ENCODE results near the gene CHRNE. TPM values are rescaled to one million over a fixed set of nuclear protein-coding genes. Genes with fewer than 3 reads are reported as not detected.
"Not testable (repeated sequence)": the region's sequence is repeated elsewhere in the genome, so short reads cannot be mapped to it uniquely, and the experiment has no call there.

Gene CHRNE
- polyA plus RNA-seq, 3 donors: 1.0 to 1.4 (median 1.1) TPM

DNA sequence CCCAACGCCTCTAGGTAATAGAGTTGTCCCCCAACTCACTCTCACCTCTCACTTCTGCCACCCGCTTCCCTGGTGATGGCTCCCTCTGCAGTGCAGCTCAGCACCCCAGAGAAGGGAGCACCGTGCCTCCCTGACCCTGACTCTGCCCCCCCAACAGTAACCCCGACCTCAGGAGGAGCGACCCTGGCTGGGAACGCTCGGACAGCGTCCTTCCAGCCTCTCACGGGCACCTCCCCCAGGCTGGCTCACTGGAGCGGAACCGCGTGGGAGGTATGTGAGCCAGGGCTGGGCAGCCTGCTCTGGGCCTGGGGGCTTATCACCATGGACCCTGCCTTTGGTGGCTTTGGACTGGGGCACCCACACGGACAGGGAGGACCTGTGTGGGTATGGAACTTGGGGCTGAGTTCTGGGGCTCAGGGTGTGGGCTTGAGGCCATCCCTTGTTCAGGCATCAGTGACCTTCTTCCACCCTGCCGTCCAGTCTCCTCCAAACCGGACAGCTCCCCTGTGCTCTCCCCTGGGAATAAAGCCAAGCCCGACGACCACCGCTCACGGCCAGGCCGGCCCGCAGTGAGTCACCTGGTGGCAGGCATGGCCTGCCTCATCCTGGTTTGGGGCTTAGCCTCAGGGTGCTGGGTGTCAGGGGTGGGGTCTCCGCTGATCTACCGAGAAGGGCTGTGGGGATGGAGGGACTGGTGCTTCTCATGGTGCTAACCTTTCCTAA, 10.2 kb downstream of the CHRNE start:
- no peak for DNase-seq (ENCODE audit: low read depth in 3 of 3, low spot score in 2 of 3)

DNA sequence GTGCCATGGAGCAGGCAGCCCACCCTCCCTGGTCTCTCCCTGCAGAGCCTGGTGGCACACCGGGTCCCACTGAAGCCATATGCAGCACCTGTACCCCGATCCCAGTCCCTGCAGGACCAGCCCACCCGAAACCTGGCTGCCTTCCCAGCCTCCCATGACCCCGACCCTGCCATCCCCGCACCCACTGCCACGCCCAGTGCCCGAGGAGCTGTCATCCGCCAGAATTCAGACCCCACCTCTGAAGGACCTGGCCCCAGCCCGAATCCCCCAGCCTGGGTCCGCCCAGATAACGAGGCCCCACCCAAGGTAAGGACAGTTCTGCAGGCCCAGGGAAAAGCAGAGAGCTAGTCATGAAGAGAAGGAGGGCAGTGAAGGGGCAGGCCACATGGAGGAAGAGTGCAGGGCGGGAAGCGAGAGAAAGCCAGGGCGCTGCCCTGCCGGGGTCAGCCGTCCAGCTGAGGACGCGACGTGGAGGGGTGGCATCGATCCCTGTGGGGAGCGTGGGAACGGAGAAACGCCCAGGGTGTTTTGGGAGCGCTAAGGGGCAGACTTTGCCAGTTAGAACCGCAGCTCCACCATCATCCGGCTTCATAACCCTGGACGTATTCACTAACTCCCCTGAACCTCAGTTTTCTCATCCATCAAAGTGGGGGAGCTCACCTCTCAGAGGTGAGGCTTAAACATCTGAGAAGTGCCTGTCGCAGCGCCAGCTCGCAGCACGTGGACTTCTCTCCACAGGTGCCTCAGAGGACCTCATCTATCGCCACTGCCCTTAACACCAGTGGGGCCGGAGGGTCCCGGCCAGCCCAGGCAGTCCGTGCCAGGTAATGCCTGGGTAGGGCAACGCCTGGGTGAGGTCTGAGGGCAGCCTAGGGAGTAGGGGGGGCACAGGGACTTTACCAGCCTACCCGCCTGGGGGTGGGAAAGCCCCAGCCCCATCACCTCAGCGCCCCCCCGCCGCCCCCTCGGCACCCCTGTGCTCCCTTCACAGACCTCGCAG, 11.2 kb downstream of the CHRNE start:
- DNase-seq (ENCODE audit: low read depth in 3 of 3, low spot score in 2 of 3): no peak

DNA sequence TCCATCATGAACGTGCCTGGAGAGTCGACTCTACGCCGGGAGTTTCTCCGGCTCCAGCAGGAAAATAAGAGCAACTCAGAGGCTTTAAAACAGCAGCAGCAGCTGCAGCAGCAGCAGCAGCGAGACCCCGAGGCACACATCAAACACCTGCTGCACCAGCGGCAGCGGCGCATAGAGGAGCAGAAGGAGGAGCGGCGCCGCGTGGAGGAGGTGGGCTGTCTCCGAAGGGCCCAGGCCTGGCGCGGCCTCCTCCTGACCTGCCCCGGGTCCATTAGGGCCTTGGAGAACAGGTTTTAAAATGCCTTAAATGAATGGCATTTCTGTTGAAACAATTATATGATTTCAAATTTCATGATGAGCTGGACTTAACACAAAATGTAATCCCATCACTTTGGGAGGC, 15.3 kb downstream of the CHRNE start:
- no peak for DNase-seq (ENCODE audit: low read depth in 3 of 3, low spot score in 2 of 3)

DNA sequence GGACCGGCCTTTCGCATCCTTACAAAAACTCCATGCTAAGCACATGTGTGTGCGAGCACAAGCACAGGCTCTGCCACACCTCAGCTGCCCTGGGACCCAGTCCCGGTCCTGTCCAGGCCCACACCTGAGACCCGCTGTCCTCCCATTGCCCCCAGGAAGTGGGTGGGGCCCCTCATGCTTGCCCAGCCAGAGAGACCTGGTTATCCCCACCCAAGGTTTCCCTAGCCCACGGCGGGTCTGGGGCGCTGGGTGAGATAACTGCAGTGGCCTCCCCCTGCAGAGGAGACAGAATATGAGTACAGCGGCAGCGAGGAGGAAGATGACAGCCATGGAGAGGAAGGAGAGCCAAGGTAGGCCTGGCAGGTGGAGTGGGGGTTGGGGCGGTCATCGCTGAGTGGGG, 16.1 kb downstream of the CHRNE start:
- no peak for DNase-seq (ENCODE audit: low read depth in 3 of 3, low spot score in 2 of 3)

DNA sequence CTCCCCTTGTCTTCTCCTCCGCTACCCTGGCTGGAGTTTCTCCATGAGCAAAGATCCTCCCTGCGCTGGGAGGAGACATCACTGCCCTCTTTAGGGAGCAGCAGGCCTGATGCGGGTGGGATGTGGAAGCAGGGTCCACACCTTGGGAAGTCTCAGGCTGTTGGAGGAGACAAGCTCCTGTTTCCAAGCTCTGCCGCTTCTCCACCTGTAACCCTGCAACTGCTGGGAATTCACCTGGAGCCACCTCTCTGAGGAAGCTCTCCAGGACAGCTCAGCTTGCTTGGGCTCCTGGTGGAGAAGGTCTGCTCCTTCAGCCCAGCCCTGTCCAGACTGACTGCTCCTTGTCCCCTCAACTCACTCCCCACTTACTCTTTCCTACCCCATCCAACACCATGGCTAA, 18.4 kb downstream of the CHRNE start:
- DNase-seq (ENCODE audit: low read depth in 3 of 3, low spot score in 2 of 3): no peak

DNA sequence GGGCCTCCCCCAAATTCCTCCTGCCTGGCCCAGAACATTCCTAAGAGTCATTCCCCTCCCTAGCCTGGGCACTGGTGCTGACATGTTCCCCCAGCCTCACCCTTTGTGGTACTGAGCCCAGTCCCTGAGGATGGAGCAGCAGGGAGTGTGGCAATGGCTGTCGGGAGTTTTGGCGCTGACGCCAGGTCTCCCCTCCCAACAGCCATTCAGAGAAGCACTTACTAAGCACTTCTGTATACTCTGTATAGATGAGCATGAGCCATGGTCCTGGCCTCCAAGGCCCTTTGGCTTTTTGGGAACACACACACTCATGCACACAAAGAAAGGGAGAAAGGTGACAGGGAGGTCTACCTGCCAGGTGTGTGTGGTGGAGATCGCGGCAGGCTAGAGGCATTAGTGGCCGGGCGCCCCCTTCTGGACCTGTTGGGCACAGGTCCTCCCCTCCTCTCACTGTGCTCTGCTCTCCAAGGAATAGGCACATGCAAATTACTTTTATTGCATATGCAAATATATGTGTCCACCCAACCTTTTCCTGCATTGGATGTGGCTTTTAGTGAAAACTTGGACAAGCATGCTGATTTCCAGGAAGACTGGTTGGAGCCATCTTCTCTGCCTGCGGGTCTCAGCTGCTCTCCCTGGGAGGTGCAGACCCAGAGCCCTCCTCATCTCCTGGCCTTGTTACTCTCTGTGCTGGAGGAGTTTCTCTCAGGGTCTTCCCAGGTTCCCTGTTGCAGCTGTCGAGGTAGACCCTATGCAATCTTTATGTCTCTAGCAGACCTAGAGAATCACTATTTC, 20.9 kb downstream of the CHRNE start:
- no peak for DNase-seq (ENCODE audit: low read depth in 3 of 3, low spot score in 2 of 3)

DNA sequence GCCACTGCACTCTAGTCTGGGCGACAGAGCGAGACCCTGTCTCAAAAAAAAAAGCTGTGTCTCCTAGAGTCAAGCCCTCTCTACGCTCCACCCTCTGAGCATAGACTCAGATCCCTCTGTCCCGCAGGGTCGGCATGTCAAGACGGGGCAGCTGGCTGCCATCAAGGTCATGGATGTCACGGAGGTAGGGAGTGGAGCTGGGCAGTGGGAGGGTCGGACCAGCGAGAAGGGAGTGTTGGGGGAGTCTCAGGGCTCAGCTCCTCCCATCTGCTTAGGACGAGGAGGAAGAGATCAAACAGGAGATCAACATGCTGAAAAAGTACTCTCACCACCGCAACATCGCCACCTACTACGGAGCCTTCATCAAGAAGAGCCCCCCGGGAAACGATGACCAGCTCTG, 22.0 kb downstream of the CHRNE start:
- DNase-seq (ENCODE audit: low read depth in 3 of 3, low spot score in 2 of 3): no peak

DNA sequence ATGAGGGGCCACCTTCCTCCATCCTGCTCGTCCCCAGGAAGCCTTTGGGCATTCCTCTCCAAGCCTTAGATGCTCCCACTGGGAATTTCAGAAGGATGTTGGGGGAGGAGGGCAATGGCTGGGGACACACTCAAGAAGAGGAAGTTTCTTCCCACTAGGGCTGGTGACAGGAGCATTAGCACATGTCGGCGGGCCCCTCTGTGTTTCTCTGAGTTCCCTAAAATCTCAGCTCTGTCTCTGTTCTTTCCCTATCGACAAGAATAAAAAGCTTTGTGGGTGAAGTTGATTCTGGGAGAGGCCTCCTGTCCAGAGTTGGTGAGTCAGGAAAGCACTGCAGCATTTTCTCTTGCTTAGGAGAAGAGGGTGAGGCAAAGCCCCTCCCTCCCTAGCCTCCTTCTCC, 23.3 kb downstream of the CHRNE start:
- no peak for DNase-seq (ENCODE audit: low read depth in 3 of 3, low spot score in 2 of 3)

DNA sequence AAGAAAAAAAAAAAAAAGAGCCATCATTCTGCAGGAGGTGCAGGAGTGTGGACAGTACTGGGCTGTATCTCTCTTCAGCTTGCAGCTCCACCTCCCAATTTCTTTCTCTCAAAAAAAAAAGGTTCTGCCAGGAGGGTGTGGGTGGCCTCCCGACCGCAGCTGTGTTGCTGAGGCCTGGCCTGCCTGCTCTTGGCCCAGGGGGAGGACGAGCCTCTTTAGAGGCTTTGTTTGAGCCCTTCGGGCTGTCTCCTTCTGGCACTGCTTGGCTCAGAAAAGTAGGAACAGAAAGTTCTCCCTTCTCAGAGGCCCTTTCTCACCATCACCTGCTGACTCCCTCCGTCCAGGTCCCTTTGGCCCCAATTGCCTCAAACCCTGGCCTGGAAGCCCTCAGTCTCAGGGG, 25.8 kb downstream of the CHRNE start:
- DNase-seq (ENCODE audit: low read depth in 3 of 3, low spot score in 2 of 3): no peak

DNA sequence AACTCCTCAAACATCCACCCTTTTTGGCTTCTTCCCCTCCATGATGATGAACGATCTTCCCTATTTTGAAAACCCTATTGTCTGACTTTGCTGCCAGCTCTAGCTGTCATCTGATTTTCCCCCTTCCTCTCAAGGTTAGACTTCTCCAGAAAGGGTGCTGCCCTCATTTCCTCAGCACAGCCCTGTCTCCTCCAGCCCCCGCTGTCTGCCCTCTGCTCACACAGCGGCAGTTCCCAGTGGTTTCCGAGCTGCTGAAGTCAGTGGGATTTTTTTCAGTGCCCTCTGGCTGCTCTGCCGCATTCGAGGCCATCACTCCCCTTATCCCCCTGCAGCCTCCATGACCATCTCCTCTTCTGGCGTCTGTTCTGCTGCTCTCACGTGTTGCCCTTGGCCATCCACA, 30.1 kb downstream of the CHRNE start:
- no peak for DNase-seq (ENCODE audit: low read depth in 3 of 3, low spot score in 2 of 3)

DNA sequence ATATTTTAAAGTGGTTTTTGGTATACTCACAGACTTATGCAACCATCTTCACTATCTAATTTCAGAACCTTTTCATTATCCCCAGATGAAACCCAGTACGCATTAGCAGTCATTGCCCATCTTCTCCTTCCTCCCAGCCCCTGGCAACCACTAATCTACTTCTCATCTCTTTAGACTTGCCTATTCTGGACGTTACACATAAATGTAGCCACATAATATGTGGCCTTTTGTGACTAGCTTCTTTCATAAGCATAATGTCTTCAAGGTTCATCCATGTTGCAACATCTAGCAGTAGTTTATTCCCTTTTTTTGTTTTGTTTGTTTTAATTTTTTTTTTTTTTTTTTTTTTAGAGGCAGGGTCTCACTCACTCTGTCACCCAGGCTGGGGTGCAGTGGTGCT, 32.0 kb downstream of the CHRNE start:
- DNase-seq (ENCODE audit: low read depth in 3 of 3, low spot score in 2 of 3): no peak

DNA sequence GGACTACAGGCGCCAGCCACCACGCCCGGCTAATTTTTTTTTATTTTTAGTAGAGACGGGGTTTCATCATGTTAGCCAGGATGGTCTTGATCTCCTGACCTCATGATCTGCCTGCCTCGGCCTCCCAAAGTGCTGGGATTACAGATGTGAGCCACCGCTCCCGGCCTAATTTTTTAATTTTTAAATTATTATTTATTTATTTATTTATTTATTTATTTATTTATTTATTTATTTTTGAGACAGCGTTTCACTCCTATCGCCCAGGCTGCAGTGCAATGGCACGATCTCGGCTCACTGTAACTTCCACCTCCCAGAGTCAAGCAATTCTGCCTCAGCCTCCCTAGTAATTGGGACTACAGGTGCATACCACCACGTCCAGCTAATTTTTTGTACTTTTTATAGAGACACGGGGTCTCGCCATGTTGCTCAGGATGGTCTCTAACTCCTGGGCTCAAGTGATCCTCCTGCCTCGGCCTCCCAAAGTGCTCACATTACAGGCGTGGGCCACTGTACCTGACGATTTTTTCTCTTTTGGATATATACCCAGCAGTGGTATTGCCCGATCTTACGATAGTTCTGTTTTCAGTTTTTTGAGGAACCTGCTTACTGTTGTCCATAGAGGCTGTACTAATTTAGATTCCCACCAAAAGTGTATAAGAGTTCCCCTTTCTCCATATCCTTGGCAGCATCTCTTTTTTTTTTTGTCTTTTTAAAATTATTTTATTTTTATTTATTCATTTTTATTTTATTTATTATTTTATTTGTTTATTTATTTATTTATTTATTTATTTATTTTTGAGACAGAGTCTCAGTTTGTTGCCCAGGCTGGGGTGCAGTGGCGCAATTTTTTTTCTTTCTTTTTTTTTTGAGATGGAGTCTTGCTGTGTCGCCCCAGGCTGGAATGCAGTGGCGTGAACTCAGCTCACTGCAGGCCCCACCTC, 33.6 kb downstream of the CHRNE start:
- not testable (repeated sequence) for DNase-seq (ENCODE audit: low read depth in 3 of 3, low spot score in 2 of 3)

DNA sequence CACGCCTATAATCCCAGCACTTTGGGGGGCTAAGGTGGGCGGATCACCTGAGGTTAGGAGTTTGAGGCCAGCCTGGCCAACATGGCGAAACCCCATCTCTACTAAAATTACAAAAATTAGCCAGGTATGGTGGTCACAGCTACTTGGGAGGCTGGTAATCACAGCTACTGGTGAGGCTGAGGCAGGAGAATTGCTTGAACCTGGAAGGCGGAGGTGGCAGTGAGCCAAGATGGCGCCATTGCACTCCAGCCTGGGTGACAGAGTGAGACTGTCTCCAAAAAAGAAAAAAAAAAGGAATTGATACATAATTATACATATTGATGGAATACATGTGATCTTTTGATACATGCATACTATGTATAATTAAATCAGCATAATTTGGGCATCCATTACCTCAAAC, 35.4 kb downstream of the CHRNE start:
- not testable (repeated sequence) for DNase-seq (ENCODE audit: low read depth in 3 of 3, low spot score in 2 of 3)

DNA sequence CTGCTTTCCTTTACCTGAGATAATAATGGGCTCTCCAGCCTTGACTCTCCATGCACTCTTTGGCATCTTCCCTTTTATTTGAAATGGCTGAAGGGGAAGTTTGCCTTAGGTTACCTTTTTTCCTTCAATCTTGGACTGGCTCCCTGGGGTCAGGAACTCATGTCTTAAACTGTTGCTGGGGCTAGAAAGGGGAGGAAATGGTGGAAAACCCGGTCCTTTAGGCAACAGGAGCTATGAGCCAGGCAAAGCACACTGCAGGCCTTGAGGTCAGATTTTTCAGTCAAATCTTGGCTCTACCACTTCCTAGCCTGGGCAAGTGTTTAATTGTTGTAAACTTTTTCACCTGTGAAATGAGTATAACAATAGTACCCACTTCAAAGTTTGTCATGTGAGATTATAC, 39.6 kb downstream of the CHRNE start:
- DNase-seq (ENCODE audit: low read depth in 3 of 3, low spot score in 2 of 3): no peak

DNA sequence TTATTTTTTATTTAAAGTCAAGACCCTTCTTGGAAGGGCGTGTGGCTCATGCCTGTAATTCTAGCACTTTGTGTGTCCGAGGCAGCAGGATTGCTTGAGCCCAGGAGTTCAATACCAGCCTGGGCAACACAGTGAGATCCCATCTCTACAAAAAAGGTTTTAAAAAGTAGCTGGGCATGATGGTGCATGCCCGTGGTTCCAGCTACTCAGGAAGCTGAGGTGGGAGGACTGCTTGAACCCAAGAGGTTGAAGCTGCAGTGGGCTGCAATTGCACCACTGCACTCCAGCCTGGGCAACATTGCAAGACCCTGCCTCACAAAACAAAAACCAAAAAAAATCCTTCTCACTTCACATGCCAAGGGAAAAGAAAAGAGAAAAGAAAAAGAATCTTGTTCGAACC, 40.2 kb downstream of the CHRNE start:
- no peak for DNase-seq (ENCODE audit: low read depth in 3 of 3, low spot score in 2 of 3)

DNA sequence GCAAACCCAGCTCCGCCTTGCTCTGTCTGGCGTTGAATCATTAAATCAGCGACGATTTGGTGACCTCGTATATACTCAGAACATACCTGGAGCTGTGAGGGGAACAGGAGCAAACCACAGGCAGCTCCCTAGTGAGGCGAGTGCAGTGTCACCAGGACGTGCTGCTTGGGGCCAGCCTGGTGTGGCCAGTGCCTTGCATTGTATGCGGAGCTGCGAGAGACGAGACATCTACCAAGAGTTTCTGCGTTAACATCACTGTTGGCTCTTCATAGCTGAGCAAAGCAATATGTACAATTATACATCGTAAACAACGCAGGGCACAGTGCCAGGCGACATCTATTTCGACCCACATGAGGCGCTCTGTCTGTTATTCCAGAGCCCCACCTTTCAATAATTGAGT, 41.8 kb downstream of the CHRNE start:
- no peak for DNase-seq (ENCODE audit: low read depth in 3 of 3, low spot score in 2 of 3)

DNA sequence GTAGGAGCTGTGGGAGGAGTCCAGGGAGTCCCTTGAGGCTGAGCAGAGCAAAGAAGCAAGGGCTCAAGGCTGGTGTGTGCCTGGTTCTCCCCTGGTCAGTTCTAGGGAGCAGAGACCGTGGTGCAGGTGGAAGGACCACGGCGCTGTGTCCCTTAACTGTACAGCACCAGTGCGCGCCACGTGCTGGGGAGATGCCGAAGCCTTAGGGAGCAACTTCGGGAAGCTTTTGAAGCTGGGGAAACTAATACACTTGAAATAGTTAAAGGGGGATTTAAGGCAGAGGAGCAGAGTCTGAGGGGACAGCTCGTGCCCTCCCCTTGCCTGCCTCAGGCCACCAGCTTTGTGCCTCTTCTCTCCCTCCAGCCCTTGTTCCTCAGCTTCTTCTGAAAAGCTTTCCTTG, 42.2 kb downstream of the CHRNE start:
- DNase-seq (ENCODE audit: low read depth in 3 of 3, low spot score in 2 of 3): no peak

DNA sequence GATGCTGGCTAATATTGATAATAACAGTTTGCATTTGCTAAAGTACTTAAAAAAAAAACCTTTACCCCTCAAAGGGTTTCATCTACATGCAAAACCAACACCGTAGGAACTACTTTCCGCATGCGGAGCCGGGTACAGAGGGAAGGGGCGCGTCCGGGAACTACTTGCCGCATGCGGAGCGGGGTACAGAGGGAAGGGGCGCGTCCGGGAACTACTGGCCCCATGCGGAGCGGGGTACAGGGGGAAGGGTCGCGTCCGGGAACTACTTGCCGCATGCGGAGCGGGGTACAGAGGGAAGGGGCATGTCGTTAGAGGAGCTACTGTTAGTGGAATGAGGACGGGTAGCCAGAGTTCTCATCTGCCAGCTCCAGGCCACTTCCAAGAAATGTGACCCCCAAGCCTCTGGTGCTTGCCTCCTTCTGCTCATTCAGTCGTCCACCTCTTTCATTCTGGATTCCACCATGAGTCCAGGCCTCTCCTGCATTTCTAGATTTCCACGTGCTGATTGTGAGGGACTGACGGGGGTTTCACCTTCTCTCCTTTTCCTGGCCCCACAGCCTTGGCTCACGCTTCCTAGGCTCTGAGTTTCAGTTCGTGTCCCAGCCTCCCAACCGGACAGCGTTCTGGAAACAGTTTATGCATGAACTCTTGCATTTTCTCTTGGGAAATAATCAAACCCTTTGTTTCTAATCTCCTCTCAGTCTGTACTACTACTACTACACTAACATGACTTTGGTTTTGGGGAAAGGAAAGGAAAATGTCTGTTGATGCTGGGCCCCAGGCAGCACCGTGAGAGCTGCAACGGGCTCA, 42.9 kb downstream of the CHRNE start:
- no peak for DNase-seq (ENCODE audit: low read depth in 3 of 3, low spot score in 2 of 3)

DNA sequence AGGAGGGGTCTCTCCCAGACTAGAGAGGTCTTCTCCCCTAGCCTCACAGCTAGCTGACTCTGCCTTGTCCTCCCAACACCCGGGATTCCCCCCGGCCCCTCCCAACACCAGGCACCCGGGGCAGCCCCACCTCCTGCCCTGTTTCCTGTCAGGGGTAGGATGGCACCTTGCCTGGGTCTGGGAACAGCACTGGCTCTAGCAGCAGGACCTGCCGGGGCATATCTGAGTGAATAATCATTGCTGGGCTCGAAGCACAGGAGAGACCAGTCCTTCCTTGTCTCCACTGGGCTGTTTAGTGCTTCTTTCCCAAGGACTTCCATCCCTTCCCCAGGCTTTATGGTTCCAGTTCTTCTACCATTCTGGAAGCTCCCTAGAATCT, 44.0 kb downstream of the CHRNE start:
- no peak for DNase-seq (ENCODE audit: low read depth in 3 of 3, low spot score in 2 of 3)
